IMR-90 (cell line): ENCODE data around the gene PSRC1. TPM values are rescaled to one million over a fixed set of nuclear protein-coding genes. Genes with fewer than 3 reads are reported as not detected.

Experiments
- polyA plus RNA-seq, 3 experiments: library from polyadenylated mRNA; depleted of rRNA; stranded (reverse); fragments of >200 nt; gene quantifications; 2 replicates each; pipeline ENCODE4 v1.2.3, GENCODE V29; 2012; ENCODE audit warnings: low replicate concordance in 1 of 3
- total RNA-seq: library from RNA; depleted of rRNA; stranded (reverse); fragments of >200 nt; gene quantifications from 2 replicates; pipeline ENCODE4 v1.2.3, GENCODE V29; 2012
- TF ChIP-seq, protein P1 (sequence below): conservative IDR thresholded peaks from 2 replicates; pipeline ENCODE4 v1.5.1; 2012; ENCODE audit warnings: mild to moderate bottlenecking, low read depth, low read length, improper control_type of control experiment

The PSRC1 gene
- total and polyA plus RNA-seq, 2 of the 4 experiments (the other 2 are of a cell fraction): 34.6 to 40.3 TPM

GRCh38 chr1:109283748-109284600, 1.0 kb upstream of the PSRC1 start (continued):
- TF ChIP-seq, protein P1, sequence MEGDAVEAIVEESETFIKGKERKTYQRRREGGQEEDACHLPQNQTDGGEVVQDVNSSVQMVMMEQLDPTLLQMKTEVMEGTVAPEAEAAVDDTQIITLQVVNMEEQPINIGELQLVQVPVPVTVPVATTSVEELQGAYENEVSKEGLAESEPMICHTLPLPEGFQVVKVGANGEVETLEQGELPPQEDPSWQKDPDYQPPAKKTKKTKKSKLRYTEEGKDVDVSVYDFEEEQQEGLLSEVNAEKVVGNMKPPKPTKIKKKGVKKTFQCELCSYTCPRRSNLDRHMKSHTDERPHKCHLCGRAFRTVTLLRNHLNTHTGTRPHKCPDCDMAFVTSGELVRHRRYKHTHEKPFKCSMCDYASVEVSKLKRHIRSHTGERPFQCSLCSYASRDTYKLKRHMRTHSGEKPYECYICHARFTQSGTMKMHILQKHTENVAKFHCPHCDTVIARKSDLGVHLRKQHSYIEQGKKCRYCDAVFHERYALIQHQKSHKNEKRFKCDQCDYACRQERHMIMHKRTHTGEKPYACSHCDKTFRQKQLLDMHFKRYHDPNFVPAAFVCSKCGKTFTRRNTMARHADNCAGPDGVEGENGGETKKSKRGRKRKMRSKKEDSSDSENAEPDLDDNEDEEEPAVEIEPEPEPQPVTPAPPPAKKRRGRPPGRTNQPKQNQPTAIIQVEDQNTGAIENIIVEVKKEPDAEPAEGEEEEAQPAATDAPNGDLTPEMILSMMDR: no peak
